H9 (cell line): ENCODE data around the gene BMP7. TPM values are rescaled to one million over a fixed set of nuclear protein-coding genes. Genes with fewer than 3 reads are reported as not detected.

ENCODE experiments used
- DNase-seq: peaks from one replicate; pipeline ENCODE4 v3.0.0-alpha.2; 2017
- H2AFZ ChIP-seq: one replicate; pipeline ENCODE4 v1.6.1; 2013; ENCODE audit warnings: mild to moderate bottlenecking, low read length, control low read depth, moderate library complexity
- H2AK5ac ChIP-seq: 2 replicates; pipeline ENCODE4 v1.6.1; 2013; ENCODE audit warnings: low read length, control low read depth, mixed read lengths; ENCODE audit not compliant: insufficient read length
- H2BK120ac ChIP-seq: one replicate; pipeline ENCODE4 v1.6.1; 2013; ENCODE audit warnings: low read depth, mild to moderate bottlenecking, low read length, control low read depth, inconsistent platforms; ENCODE audit not compliant: poor library complexity, severe bottlenecking
- H2BK12ac ChIP-seq: 2 replicates; pipeline ENCODE4 v1.6.1; 2013; ENCODE audit warnings: low read length, control low read depth, mixed read lengths, low read depth; ENCODE audit not compliant: insufficient read length
- H2BK15ac ChIP-seq: 2 replicates; pipeline ENCODE4 v1.6.1; 2013; ENCODE audit warnings: low read depth, low read length, control low read depth
- H2BK20ac ChIP-seq: one replicate; pipeline ENCODE4 v1.6.1; 2013; ENCODE audit warnings: low read depth, mild to moderate bottlenecking, low read length, control low read depth, inconsistent platforms; ENCODE audit not compliant: poor library complexity, severe bottlenecking
- H2BK5ac ChIP-seq: 2 replicates; pipeline ENCODE4 v1.6.1; 2013; ENCODE audit warnings: low read length, control low read depth, mixed read lengths; ENCODE audit not compliant: insufficient read length
- H3K14ac ChIP-seq: 2 replicates; pipeline ENCODE4 v1.6.1; 2013; ENCODE audit warnings: low read length, control low read depth; ENCODE audit not compliant: insufficient read depth
- H3K18ac ChIP-seq: 2 replicates; pipeline ENCODE4 v1.6.1; 2013; ENCODE audit warnings: low read depth, mild to moderate bottlenecking, mixed read lengths, low read length, control low read depth; ENCODE audit not compliant: insufficient read length
- H3K23ac ChIP-seq: 2 replicates; pipeline ENCODE4 v1.6.1; 2013; ENCODE audit warnings: low read length, control low read depth, mixed read lengths, low read depth; ENCODE audit not compliant: insufficient read length
- H3K23me2 ChIP-seq: 2 replicates; pipeline ENCODE4 v1.6.1; 2013; ENCODE audit warnings: low read depth, mild to moderate bottlenecking, mixed read lengths, low read length, control low read depth; ENCODE audit not compliant: insufficient read length, poor library complexity, severe bottlenecking
- H3K27ac ChIP-seq: 2 replicates; pipeline ENCODE4 v1.5.1; 2013; ENCODE audit warnings: low read length, control low read depth, mixed read lengths, low read depth; ENCODE audit not compliant: insufficient read length
- H3K27me3 ChIP-seq: 2 replicates; pipeline ENCODE4 v1.6.1; 2013; ENCODE audit warnings: low read length, control low read depth, inconsistent platforms; ENCODE audit not compliant: insufficient read depth
- H3K4ac ChIP-seq: 2 replicates; pipeline ENCODE4 v1.6.1; 2013; ENCODE audit warnings: low read depth, mild to moderate bottlenecking, control low read depth, inconsistent platforms, low read length, moderate library complexity
- H3K4me1 ChIP-seq: 2 replicates; pipeline ENCODE4 v1.6.1; 2013; ENCODE audit warnings: low read length, control low read depth, inconsistent platforms; ENCODE audit not compliant: insufficient read depth
- H3K4me2 ChIP-seq: 2 replicates; pipeline ENCODE4 v1.6.1; 2013; ENCODE audit warnings: low read length, control low read depth, mixed read lengths; ENCODE audit not compliant: insufficient read length, insufficient read depth
- H3K56ac ChIP-seq: 2 replicates; pipeline ENCODE4 v1.6.1; 2013; ENCODE audit warnings: low read depth, mild to moderate bottlenecking, mixed read lengths, low read length, control low read depth; ENCODE audit not compliant: insufficient read length
- H3K79me1 ChIP-seq: 2 replicates; pipeline ENCODE4 v1.6.1; 2013; ENCODE audit warnings: low read depth, mild to moderate bottlenecking, moderate library complexity, low read length, control low read depth, inconsistent platforms; ENCODE audit not compliant: insufficient read depth, poor library complexity, severe bottlenecking
- H3K79me2 ChIP-seq: 2 replicates; pipeline ENCODE4 v1.6.1; 2013; ENCODE audit warnings: low read length, control low read depth, inconsistent platforms; ENCODE audit not compliant: insufficient read depth
- H3K9ac ChIP-seq: 2 replicates; pipeline ENCODE4 v1.6.1; 2013; ENCODE audit warnings: low read length, control low read depth, mixed read lengths; ENCODE audit not compliant: insufficient read length; ENCODE audit errors: extremely low read depth
- H3K9me3 ChIP-seq: one replicate; pipeline ENCODE4 v1.6.1; 2013; ENCODE audit warnings: low read depth, low read length, inconsistent platforms; ENCODE audit not compliant: control insufficient read depth
- H3T11ph ChIP-seq: one replicate; pipeline ENCODE4 v1.6.1; 2013; ENCODE audit warnings: mild to moderate bottlenecking, low read length, control low read depth, inconsistent platforms
- H4K20me1 ChIP-seq: one replicate; pipeline ENCODE4 v1.6.1; 2013; ENCODE audit not compliant: control insufficient read depth, insufficient read length, insufficient read depth
- H4K5ac ChIP-seq: 2 replicates; pipeline ENCODE4 v1.6.1; 2013; ENCODE audit warnings: low read depth, mild to moderate bottlenecking, mixed read lengths, low read length, control low read depth; ENCODE audit not compliant: insufficient read length
- H4K8ac ChIP-seq: replicated peaks from 2 replicates; pipeline ENCODE4 v1.6.1; 2013; ENCODE audit warnings: low read length, control low read depth, mixed read lengths, low read depth; ENCODE audit not compliant: insufficient read length
- H4K91ac ChIP-seq: 2 replicates; pipeline ENCODE4 v1.6.1; 2013; ENCODE audit warnings: low read depth, mild to moderate bottlenecking, moderate library complexity, mixed read lengths, low read length, control low read depth; ENCODE audit not compliant: insufficient read length
- H3K27ac Mint-ChIP-seq, 3 experiments: 2 replicates in 2 of 3; 3 replicates in 1 of 3; pipeline ENCODE4 v1.8.0; 2020 to 2021; ENCODE audit warnings: mixed read lengths in 3 of 3, mild to moderate bottlenecking in 1 of 3, moderate library complexity in 1 of 3
- H3K27me3 Mint-ChIP-seq: 2 replicates; pipeline ENCODE4 v1.8.0; 2021; ENCODE audit warnings: low read depth, mild to moderate bottlenecking, moderate library complexity, mixed read lengths
- H3K36me3 Mint-ChIP-seq, 3 experiments: 2 replicates in 2 of 3; 3 replicates in 1 of 3; pipeline ENCODE4 v1.8.0; 2020 to 2021; ENCODE audit warnings: low read depth in 3 of 3, mixed read lengths in 3 of 3; ENCODE audit not compliant: insufficient read depth in 1 of 3
- H3K4me1 Mint-ChIP-seq, 2 experiments: 2 replicates each; pipeline ENCODE4 v1.8.0; 2020; ENCODE audit warnings: mixed read lengths in 2 of 2
- H3K4me3 Mint-ChIP-seq, 2 experiments: 2 replicates in 1 of 2; 3 replicates in 1 of 2; pipeline ENCODE4 v1.8.0; 2020 to 2021; ENCODE audit warnings: mild to moderate bottlenecking in 2 of 2, mixed read lengths in 2 of 2, moderate library complexity in 1 of 2
- H3K9me3 Mint-ChIP-seq, 2 experiments: 2 replicates in 1 of 2; 3 replicates in 1 of 2; pipeline ENCODE4 v1.8.0; 2020; ENCODE audit warnings: mild to moderate bottlenecking in 2 of 2, mixed read lengths in 2 of 2, moderate library complexity in 1 of 2
- WGBS: extraction: QIAGEN DNeasy Blood & Tissue Kit; methylation state at CpG from one replicate; pipeline ENCODE4 v1.1.7; 2013; ENCODE audit warnings: missing lambda C conversion rate, low lambda C conversion rate, mixed read lengths; ENCODE audit not compliant: insufficient read length; ENCODE audit errors: extremely low coverage; 5-methylcytosine and 5-hydroxymethylcytosine counted together
- total RNA-seq: library from RNA; stranded (reverse); gene quantifications from 2 replicates; pipeline ENCODE4 v1.2.1, GENCODE V29; 2021
- TF ChIP-seq, protein P1 (sequence below): fragments of 200-600 bp; sonication (generic); conservative IDR thresholded peaks from 3 replicates; pipeline ENCODE4 v1.8.0; 2021; ENCODE audit warnings: antibody characterized with exemption, mild to moderate bottlenecking

Gene BMP7
- total RNA-seq, 1 experiment from 2014 or later, result 17.7 TPM

GRCh38 chr20:57275334-57275733 lies 8.9 kb upstream of the BMP7 start:
- TF ChIP-seq, protein P1, sequence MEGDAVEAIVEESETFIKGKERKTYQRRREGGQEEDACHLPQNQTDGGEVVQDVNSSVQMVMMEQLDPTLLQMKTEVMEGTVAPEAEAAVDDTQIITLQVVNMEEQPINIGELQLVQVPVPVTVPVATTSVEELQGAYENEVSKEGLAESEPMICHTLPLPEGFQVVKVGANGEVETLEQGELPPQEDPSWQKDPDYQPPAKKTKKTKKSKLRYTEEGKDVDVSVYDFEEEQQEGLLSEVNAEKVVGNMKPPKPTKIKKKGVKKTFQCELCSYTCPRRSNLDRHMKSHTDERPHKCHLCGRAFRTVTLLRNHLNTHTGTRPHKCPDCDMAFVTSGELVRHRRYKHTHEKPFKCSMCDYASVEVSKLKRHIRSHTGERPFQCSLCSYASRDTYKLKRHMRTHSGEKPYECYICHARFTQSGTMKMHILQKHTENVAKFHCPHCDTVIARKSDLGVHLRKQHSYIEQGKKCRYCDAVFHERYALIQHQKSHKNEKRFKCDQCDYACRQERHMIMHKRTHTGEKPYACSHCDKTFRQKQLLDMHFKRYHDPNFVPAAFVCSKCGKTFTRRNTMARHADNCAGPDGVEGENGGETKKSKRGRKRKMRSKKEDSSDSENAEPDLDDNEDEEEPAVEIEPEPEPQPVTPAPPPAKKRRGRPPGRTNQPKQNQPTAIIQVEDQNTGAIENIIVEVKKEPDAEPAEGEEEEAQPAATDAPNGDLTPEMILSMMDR, result no peak
- Histone ChIP-seq H2AFZ (no peak overlapping the region), H2BK12ac (no peak overlapping the region), H3K4me2 (no peak overlapping the region), H4K20me1 (no peaks in the 10 kb centered on the region), H3K4ac (no peak overlapping the region), H3K9ac (no peak overlapping the region), H3K14ac (no peak overlapping the region), H2AK5ac (no peak overlapping the region), H4K91ac (no peak overlapping the region), H3K23me2 (no peaks in the 10 kb centered on the region), H3K79me2 (no peaks in the 10 kb centered on the region), H3K27ac (no peak overlapping the region), H3K79me1 (no peaks in the 10 kb centered on the region), H3T11ph (no peak overlapping the region), H2BK120ac (no peak overlapping the region), H3K4me1 (no peaks in the 10 kb centered on the region), H4K5ac (no peak overlapping the region), H2BK5ac (no peak overlapping the region), H3K27me3 (no peaks in the 10 kb centered on the region), H3K18ac (no peak overlapping the region), H3K56ac (no peak overlapping the region), H2BK20ac (no peak overlapping the region), H3K9me3 (no peaks in the 10 kb centered on the region), H2BK15ac (no peak overlapping the region), H3K23ac (no peak overlapping the region), H4K8ac (no peak overlapping the region)
- Mint-ChIP-seq H3K9me3 (no peaks in the 10 kb centered on the region; a peak in 2 of 5 replicates), H3K4me3 (no peak overlapping the region), H3K27me3 (peaks cover 51% of the 10 kb centered on the region), H3K36me3 (no peaks in the 10 kb centered on the region), H3K4me1 (peaks cover 20 to 37% of the 10 kb centered on the region in 2 experiments), H3K27ac (no peak overlapping the region)
- DNase-seq, result no peak
- WGBS, result no CpG with 5 or more reads among the region's 3 CpGs
